Suppressor macrophage treated with lipopolysaccharide for 4 hours (primary cell): ENCODE results near the gene FKBP1A.

Source experiments
- DNase-seq: peaks from one replicate; pipeline ENCODE4 v3.0.0-alpha.2; 2020

Gene FKBP1A

DNA sequence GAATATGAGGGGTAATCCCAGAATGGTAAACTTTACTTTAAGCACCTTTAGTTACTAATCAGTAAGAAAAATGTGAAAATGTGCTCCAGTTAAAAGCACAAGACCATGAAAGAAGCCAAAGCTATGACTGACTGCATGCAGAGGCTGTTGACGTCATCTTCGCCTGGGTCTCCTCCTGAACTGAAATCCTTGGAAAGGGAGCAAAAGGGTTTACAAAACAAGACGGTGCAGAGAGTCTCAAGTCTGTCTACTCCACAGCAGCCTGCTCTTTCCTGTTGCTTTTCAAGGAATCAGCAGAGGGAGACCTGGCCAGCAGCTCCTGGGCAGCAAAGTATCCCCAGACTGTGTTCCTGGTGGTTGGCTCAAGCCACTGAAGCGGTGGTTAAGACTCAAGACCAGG lies 10.2 kb downstream of the FKBP1A start:
- DNase-seq, result no peak

DNA sequence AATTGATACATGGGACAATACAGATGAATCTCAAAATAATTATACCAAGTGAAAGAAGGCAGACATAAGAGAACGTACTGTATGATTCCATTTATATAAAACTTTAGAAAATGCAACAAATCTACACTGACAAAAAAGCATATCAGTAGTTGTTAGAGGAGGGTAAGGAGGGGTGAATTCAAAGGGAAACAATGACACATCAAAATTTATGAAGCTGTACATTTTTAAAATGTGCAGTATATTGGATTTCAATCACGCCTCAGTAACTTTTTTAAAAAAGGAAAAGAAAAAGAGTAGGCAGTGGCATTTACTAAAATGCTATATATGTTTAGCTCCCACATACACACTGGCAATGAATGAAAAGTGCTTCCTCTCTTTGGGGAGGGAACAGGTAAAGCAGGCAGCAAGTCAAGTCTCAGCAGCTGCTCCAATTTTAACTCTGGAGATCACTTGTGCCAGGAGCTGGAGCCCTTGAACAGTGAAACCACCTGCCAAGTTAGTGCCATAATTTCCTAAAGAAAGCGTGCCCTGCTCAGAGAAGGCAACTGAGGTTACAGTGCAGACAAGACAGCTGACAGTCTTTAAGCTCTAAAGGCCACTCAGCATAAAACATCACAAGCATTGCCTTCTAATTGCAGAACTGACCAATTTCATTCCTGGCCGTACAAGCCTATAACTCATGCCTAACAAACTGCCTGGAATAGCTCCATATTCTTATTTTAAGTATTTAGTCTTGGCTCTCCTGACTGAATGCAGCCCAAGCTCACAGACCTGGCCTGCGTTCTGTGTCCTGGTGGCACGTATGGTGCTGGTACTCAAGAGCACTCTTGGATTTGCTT lies 10.9 kb downstream of the FKBP1A start:
- DNase-seq, result no peak

DNA sequence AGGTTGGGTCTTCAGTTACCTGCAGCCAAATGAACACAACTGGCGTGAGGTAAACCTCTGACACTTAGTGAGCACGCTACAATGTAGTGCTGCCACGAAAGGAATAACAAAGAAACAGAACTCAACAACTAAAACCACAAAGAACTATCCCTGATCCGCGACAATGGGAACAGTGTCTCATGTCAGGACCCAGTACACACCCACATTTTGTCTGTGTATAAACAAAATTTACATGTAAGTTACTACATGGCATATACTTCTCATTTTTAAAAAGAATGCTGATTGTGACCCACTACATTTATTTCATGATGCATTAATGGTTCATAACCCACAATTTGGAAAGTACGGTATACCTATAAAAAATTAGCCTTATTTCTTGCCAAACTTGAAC lies 14.1 kb downstream of the FKBP1A start:
- no peak for DNase-seq

- DNase-seq, result no peak
These were observed 14.7 kb downstream of the FKBP1A start for GRCh38 chr20:1377984-1378734.

GRCh38 chr20:1377341-1377871 lies 15.4 kb downstream of the FKBP1A start:
- no peak for DNase-seq

GRCh38 chr20:1376408-1377270 lies 16.2 kb downstream of the FKBP1A start:
- DNase-seq, result peak; percentile 87

GRCh38 chr20:1376007-1376406 lies 16.8 kb downstream of the FKBP1A start:
- peak; percentile 69 for DNase-seq

DNA sequence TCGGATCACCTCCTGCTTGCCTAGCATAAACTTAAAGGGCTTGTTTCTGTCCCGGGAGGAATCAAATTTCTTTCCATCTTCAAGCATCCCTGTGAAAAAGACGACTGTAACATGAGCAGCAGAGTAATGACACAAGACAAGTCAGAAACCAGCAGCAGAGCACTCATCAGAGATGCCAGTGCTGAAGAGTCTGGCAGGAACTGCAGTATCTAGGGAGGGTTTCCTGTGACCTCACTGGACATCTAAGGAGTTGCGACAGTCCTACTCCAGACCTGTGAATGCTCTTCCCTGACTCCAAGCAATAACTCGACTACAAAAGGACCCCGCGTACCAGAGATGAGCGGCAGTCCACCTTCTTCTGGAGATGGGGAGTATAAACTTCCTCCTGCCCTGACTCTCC lies 17.3 kb downstream of the FKBP1A start:
- DNase-seq, result peak; percentile 62

- DNase-seq, result no peak
These were observed 18.6 kb downstream of the FKBP1A start for GRCh38 chr20:1374246-1374645.

DNA sequence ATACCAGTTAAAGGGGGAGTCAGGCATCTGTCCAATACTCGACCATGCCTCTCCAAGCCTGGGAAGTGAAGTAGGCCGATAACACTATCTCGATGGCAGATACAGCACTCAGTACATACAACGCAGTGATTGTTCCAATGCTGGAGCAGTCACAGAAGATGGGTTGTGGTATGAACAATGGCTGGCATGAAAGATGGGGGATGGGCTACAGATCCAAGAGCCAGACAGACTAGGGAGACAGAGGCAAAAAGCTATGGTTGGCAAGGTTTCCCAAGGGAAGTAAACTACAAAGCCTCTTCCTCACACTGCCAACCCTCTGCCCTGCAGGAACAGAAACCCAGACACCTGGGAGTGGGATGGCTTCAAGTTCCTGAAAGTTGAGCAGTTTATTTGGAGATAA lies 19.2 kb downstream of the FKBP1A start:
- no peak for DNase-seq

GRCh38 chr20:1373036-1373435 lies 19.8 kb downstream of the FKBP1A start:
- DNase-seq, result no peak

DNA sequence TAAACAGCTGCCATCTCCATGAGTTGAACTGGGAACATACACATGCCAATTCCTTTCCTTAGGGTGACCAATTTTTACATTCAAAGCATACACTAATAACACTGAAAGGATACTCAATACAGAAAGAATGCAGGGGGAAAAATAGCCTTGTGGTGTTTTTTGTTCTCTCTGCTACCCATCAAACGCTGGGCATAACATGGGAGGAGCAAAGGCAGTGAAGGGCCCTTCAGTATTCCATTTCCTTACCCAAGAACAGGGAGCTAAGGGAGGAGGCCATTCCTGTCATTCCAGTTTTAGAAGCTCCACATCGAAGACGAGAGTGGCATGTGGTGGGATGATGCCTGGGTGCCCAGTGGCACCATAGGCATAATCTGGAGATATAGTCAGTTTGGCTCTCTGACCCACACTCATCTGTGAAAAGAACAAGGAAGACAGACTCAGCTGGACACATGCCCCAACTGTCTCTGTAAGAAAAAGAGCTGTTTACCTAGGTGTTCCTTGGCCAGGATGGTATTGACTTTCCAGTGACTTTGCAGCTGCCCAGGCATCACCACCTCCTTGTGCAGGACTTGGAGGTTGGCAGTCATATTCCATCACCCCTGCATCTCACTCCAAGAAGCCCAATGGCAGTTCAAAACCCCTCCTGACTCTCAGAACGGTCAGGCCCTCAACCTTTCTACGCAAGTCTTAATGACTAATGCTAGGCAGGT lies 20.9 kb downstream of the FKBP1A start:
- DNase-seq, result no peak

GRCh38 chr20:1371202-1371782 lies 21.6 kb downstream of the FKBP1A start:
- no peak for DNase-seq

- no peak for DNase-seq
These were observed 22.2 kb downstream of the FKBP1A start for GRCh38 chr20:1370548-1371110.

GRCh38 chr20:1369970-1370369 lies 22.9 kb downstream of the FKBP1A start:
- no peak for DNase-seq

- no peak for DNase-seq
These were observed 24.2 kb downstream of the FKBP1A start for GRCh38 chr20:1368448-1369199.

DNA sequence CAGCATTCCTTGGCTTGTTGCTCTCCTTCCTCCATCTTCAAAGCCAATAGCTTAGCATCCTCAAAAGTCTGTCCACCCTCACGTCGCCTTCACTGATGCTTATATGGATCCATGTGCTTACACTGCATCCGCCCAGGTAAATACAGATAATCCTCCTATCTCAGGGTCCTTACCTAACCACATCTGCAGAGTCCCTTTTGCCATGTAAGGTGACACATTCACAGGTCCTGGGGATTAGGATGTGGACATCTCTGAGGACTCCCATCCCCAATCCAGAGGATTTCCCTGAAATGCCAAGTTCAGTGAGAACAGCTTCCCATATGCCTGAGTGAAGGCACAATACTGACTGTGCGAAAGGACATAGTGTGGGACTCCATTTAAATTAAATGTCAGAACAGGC lies 25.4 kb downstream of the FKBP1A start:
- DNase-seq, result no peak

- no peak for DNase-seq
These were observed 28.7 kb downstream of the FKBP1A start for GRCh38 chr20:1364106-1364505.

GRCh38 chr20:1363522-1363921 lies 29.3 kb downstream of the FKBP1A start:
- no peak for DNase-seq

DNA sequence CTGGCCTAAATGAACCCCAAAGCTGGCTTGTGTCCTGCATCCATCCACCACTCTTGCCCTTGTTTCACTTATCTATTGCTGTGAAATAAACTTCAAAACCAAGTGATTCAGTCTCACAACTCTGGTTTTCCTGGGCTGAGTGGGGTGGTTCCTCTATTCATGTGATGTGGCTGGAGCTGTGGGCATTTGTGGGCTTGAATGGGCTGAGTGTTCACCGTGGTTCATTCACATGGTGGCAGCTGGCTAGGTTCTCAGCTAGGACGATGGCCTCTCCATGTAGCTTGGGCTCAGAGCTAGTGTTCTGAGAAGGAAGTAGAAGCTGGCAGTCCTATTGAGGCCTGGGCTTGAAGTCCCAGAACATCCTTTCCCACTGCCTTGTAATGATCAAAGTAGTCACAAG lies 30.4 kb downstream of the FKBP1A start:
- peak; percentile 23 for DNase-seq
